Measurements from ENCODE around the gene MAP9. TPM values are rescaled to one million over a fixed set of nuclear protein-coding genes. Genes with fewer than 3 reads are reported as not detected.

The MAP9 gene
- polyA plus RNA-seq, 3 donors, result 0.01 TPM; not detected in 2

DNA sequence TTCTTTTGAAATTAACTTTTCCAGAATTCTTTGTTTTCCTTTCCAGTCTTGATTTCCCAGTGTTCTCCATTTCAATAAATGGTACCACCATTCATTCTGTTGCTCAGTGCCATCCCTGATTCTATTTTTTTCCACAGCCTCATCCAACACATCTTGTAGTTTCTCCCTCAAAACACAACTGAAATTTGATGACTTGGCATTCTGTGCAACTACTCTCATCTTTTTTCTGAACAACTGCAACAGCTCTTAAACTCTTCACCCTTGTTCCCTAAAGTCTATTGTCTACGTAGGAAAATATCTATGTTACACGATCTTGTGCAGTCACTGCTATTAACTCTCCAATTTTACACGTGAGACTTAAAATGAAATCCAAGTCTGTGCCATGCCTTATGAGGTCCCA is 40.5 kb downstream of the MAP9 start:
- no peaks in the 10 kb centered on the region for H4K20me1 ChIP-seq (ENCODE audit: insufficient read depth, low read length)
- TF ChIP-seq, protein P1, sequence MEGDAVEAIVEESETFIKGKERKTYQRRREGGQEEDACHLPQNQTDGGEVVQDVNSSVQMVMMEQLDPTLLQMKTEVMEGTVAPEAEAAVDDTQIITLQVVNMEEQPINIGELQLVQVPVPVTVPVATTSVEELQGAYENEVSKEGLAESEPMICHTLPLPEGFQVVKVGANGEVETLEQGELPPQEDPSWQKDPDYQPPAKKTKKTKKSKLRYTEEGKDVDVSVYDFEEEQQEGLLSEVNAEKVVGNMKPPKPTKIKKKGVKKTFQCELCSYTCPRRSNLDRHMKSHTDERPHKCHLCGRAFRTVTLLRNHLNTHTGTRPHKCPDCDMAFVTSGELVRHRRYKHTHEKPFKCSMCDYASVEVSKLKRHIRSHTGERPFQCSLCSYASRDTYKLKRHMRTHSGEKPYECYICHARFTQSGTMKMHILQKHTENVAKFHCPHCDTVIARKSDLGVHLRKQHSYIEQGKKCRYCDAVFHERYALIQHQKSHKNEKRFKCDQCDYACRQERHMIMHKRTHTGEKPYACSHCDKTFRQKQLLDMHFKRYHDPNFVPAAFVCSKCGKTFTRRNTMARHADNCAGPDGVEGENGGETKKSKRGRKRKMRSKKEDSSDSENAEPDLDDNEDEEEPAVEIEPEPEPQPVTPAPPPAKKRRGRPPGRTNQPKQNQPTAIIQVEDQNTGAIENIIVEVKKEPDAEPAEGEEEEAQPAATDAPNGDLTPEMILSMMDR (IDR thresholded peaks at IDR 0.05), result no peak
- H3K9me3 Mint-ChIP-seq, result peaks cover 0 to 14% (median 4%) of the 10 kb centered on the region in 7 donors
- H3K4me1 ChIP-seq (ENCODE audit: control insufficient read depth in 1 of 2, insufficient read depth in 2 of 2, low read length in 2 of 2), result no peaks in the 10 kb centered on the region
- H3K4me3 Mint-ChIP-seq, result no peak overlapping the region
- H3K27ac ChIP-seq (ENCODE audit: low read depth in 1 of 2, low read length in 2 of 2), result no peak overlapping the region
- no peaks in the 10 kb centered on the region for H3K4me1 Mint-ChIP-seq
- H3K4me3 ChIP-seq (replicated peaks in 1 of 3; ENCODE audit: low read depth in 2 of 3, low read length in 3 of 3), result no peak overlapping the region
- no peak overlapping the region for H2AFZ ChIP-seq (ENCODE audit: insufficient read depth, low read depth, low read length, poor library complexity, severe bottlenecking)
- H3K36me3 Mint-ChIP-seq, result no peaks in the 10 kb centered on the region
- peaks cover 0 to 7% of the 10 kb centered on the region in 2 donors for H3K9me3 ChIP-seq (replicated peaks in 1 of 2; ENCODE audit: control insufficient read depth in 1 of 2, insufficient read depth in 1 of 2, low read length in 2 of 2)
- H3K27me3 ChIP-seq (ENCODE audit: control insufficient read depth in 2 of 2, insufficient read depth in 2 of 2, low read length in 2 of 2), result no peaks in the 10 kb centered on the region
- H3K27me3 Mint-ChIP-seq (ENCODE audit: low read depth in 3 of 3), result peaks cover 0 to 4% (median 2%) of the 10 kb centered on the region in 3 donors
- no peak overlapping the region for H3K4me2 ChIP-seq (replicated peaks; ENCODE audit: extremely low read depth, low read length, poor library complexity, severe bottlenecking)
- 100% methylated on average over 1 of the region's 3 CpGs for WGBS (ENCODE audit: insufficient coverage)
- no peaks in the 10 kb centered on the region for H3K79me2 ChIP-seq (ENCODE audit: insufficient read depth, low read length)
- no peak overlapping the region for H3K27ac Mint-ChIP-seq
- intact Hi-C loops (cut with micrococcal nuclease), result no loop called here
- H3K9ac ChIP-seq (ENCODE audit: insufficient read depth, low read length, poor library complexity, severe bottlenecking), result no peak overlapping the region
- no peak for DNase-seq
- no peaks in the 10 kb centered on the region for H3K36me3 ChIP-seq (replicated peaks in 1 of 2; ENCODE audit: control insufficient read depth in 1 of 2, insufficient read depth in 2 of 2, low read length in 2 of 2)

- Mint-ChIP-seq H3K27ac (no peak overlapping the region), H3K4me1 (no peaks in the 10 kb centered on the region), H3K27me3 (ENCODE audit: low read depth in 3 of 3) (peaks cover 0 to 3% (median 2%) of the 10 kb centered on the region in 3 donors), H3K9me3 (peaks cover 0 to 3% (median 0%) of the 10 kb centered on the region in 7 donors), H3K36me3 (no peaks in the 10 kb centered on the region), H3K4me3 (no peak overlapping the region)
- intact Hi-C loops (cut with micrococcal nuclease), result no loop called here
- no peaks in the 10 kb centered on the region for H3K4me1 ChIP-seq (ENCODE audit: control insufficient read depth in 1 of 2, insufficient read depth in 2 of 2, low read length in 2 of 2)
- H3K4me3 ChIP-seq (replicated peaks in 1 of 3; ENCODE audit: low read depth in 2 of 3, low read length in 3 of 3), result no peak overlapping the region
- no peak overlapping the region for H3K9ac ChIP-seq (ENCODE audit: insufficient read depth, low read length, poor library complexity, severe bottlenecking)
- no peaks in the 10 kb centered on the region for H3K27me3 ChIP-seq (ENCODE audit: control insufficient read depth in 2 of 2, insufficient read depth in 2 of 2, low read length in 2 of 2)
- H3K9me3 ChIP-seq (replicated peaks in 1 of 2; ENCODE audit: control insufficient read depth in 1 of 2, insufficient read depth in 1 of 2, low read length in 2 of 2), result no peaks in the 10 kb centered on the region
- no peaks in the 10 kb centered on the region for H4K20me1 ChIP-seq (ENCODE audit: insufficient read depth, low read length)
- no peaks in the 10 kb centered on the region for H3K79me2 ChIP-seq (ENCODE audit: insufficient read depth, low read length)
- no peak overlapping the region for H3K27ac ChIP-seq (ENCODE audit: low read depth in 1 of 2, low read length in 2 of 2)
- DNase-seq, result no peak
- H2AFZ ChIP-seq (ENCODE audit: insufficient read depth, low read depth, low read length, poor library complexity, severe bottlenecking), result no peak overlapping the region
- no peak overlapping the region for H3K4me2 ChIP-seq (replicated peaks; ENCODE audit: extremely low read depth, low read length, poor library complexity, severe bottlenecking)
- TF ChIP-seq, protein P1 (IDR thresholded peaks at IDR 0.05), result no peak
- no peaks in the 10 kb centered on the region for H3K36me3 ChIP-seq (replicated peaks in 1 of 2; ENCODE audit: control insufficient read depth in 1 of 2, insufficient read depth in 2 of 2, low read length in 2 of 2)
Measured at GRCh38 chr4:155331478-155331877, 45.3 kb downstream of the MAP9 start.

Data from CD14-positive monocyte (primary cell).